Right atrium auricular region (tissue), 2 donors: ENCODE measurements around the gene SLITRK3. TPM values are rescaled to one million over a fixed set of nuclear protein-coding genes. Genes with fewer than 3 reads are reported as not detected.
A peak's percentile ranks its signal among the peaks of the same experiment; 100 is the strongest.

Experiments
- DNase-seq: peaks from one replicate; pipeline ENCODE4 v3.0.0-alpha.2; 2019; ENCODE audit warnings: low spot score
- H3K27ac ChIP-seq, 2 donors: fragments of 200-600 bp; sonication (generic); 1 replicate in 1 of 2; 2 replicates in 1 of 2; pipeline ENCODE4 v1.5.1; 2016 to 2019
- H3K27me3 ChIP-seq, 2 donors: fragments of 200-600 bp; sonication (generic); one replicate each; pipeline versions ENCODE4 v1.5.1 to v1.6.0; 2017 to 2019
- H3K36me3 ChIP-seq: fragments of 200-600 bp; sonication (generic); one replicate; pipeline ENCODE4 v1.5.1; 2016
- H3K4me1 ChIP-seq, 2 donors: fragments of 200-600 bp; sonication (generic); one replicate each; pipeline versions ENCODE4 v1.5.1 to v1.6.0; 2017 to 2019
- H3K4me3 ChIP-seq, 2 donors: fragments of 200-600 bp; sonication (generic); 1 replicate in 1 of 2; 2 replicates in 1 of 2; pipeline ENCODE4 v1.5.1; 2017 to 2019; ENCODE audit warnings: mild to moderate bottlenecking in 1 of 2, moderate library complexity in 1 of 2
- H3K9me3 ChIP-seq, 2 donors: fragments of 200-600 bp; sonication (generic); one replicate each; pipeline ENCODE4 v1.5.1; 2019
- CTCF ChIP-seq, 2 donors: fragments of 200-600 bp; sonication (generic); IDR thresholded peaks; one replicate each; pipeline ENCODE4 v1.5.1; 2019; ENCODE audit warnings: antibody characterized with exemption in 2 of 2
- total RNA-seq, 2 donors: library from RNA; depleted of rRNA; stranded (reverse); fragments of >200 nt; gene quantifications; one replicate each; pipeline ENCODE4 v1.1.0, GENCODE V29; 2016

The SLITRK3 gene
- total RNA-seq, 2 donors from 2014 or later: 0.19 to 1.9 TPM

- Histone ChIP-seq H3K27me3 (peaks cover 11 to 12% of the 10 kb centered on the region in 2 donors), H3K9me3 (no peaks in the 10 kb centered on the region), H3K27ac (no peak overlapping the region), H3K36me3 (no peaks in the 10 kb centered on the region), H3K4me1 (peaks cover 0 to 18% of the 10 kb centered on the region in 2 donors), H3K4me3 (no peak overlapping the region)
- no peak for TF ChIP-seq CTCF (IDR thresholded peaks at IDR 0.05)
- no peak for DNase-seq
Measured at GRCh38 chr3:165191491-165191890, 4.7 kb downstream of the SLITRK3 start.

- Histone ChIP-seq H3K4me3 (no peak overlapping the region), H3K27me3 (peaks cover 0 to 5% of the 10 kb centered on the region in 2 donors), H3K4me1 (no peaks in the 10 kb centered on the region), H3K36me3 (no peaks in the 10 kb centered on the region), H3K27ac (no peak overlapping the region), H3K9me3 (no peaks in the 10 kb centered on the region)
- no peak for TF ChIP-seq CTCF (IDR thresholded peaks at IDR 0.05)
- DNase-seq: no peak
Measured at GRCh38 chr3:165188452-165188851, 7.7 kb downstream of the SLITRK3 start.

- no peaks in the 10 kb centered on the region for H3K36me3 ChIP-seq
- DNase-seq: no peak
- no peaks in the 10 kb centered on the region for H3K4me1 ChIP-seq
- H3K27me3 ChIP-seq: no peaks in the 10 kb centered on the region
- no peak overlapping the region for H3K4me3 ChIP-seq
- no peak overlapping the region for H3K27ac ChIP-seq
- H3K9me3 ChIP-seq: no peaks in the 10 kb centered on the region
- peak; percentile 66 to 87 for TF ChIP-seq CTCF (IDR thresholded peaks at IDR 0.05)
Measured at GRCh38 chr3:165185707-165186327, 10.4 kb downstream of the SLITRK3 start.

GRCh38 chr3:165181556-165181955, 14.6 kb downstream of the SLITRK3 start:
- H3K36me3 ChIP-seq: no peaks in the 10 kb centered on the region
- no peak overlapping the region for H3K4me3 ChIP-seq
- no peak for TF ChIP-seq CTCF (IDR thresholded peaks at IDR 0.05)
- no peak for DNase-seq
- no peaks in the 10 kb centered on the region for H3K4me1 ChIP-seq
- H3K27ac ChIP-seq: no peak overlapping the region
- no peaks in the 10 kb centered on the region for H3K9me3 ChIP-seq
- no peaks in the 10 kb centered on the region for H3K27me3 ChIP-seq

GRCh38 chr3:165170236-165170635, 25.9 kb downstream of the SLITRK3 start:
- no peak for DNase-seq
- Histone ChIP-seq H3K27me3 (no peaks in the 10 kb centered on the region), H3K27ac (no peak overlapping the region), H3K4me1 (no peaks in the 10 kb centered on the region), H3K36me3 (no peaks in the 10 kb centered on the region), H3K4me3 (no peak overlapping the region), H3K9me3 (no peaks in the 10 kb centered on the region)
- TF ChIP-seq CTCF (IDR thresholded peaks at IDR 0.05): no peak

GRCh38 chr3:165169368-165169767, 26.8 kb downstream of the SLITRK3 start:
- Histone ChIP-seq H3K4me3 (no peak overlapping the region), H3K27ac (no peak overlapping the region), H3K9me3 (no peaks in the 10 kb centered on the region), H3K27me3 (no peaks in the 10 kb centered on the region), H3K36me3 (no peaks in the 10 kb centered on the region), H3K4me1 (no peaks in the 10 kb centered on the region)
- TF ChIP-seq CTCF (IDR thresholded peaks at IDR 0.05): no peak
- DNase-seq: no peak
